CD4-positive, alpha-beta T cell treated with Interleukin-6 at 100 ng/mL for 8 hours (primary cell): Measurements from ENCODE around the gene CLEC3B.
A peak's percentile ranks its signal among the peaks of the same experiment; 100 is the strongest.

Experiments used
- DNase-seq: peaks from one replicate; pipeline ENCODE4 v3.0.0-alpha.2; 2020; ENCODE audit warnings: mixed read lengths, low spot score

CLEC3B gene

GRCh38 chr3:45003406-45003805 lies 22.7 kb upstream of the CLEC3B start:
- DNase-seq: no peak

- DNase-seq: no peak
These were observed 22.2 kb upstream of the CLEC3B start for GRCh38 chr3:45003859-45004258.

GRCh38 chr3:45007091-45007490 lies 19.0 kb upstream of the CLEC3B start:
- DNase-seq: no peak

- DNase-seq: no peak
These were observed 18.0 kb upstream of the CLEC3B start for GRCh38 chr3:45008117-45008516.

DNA sequence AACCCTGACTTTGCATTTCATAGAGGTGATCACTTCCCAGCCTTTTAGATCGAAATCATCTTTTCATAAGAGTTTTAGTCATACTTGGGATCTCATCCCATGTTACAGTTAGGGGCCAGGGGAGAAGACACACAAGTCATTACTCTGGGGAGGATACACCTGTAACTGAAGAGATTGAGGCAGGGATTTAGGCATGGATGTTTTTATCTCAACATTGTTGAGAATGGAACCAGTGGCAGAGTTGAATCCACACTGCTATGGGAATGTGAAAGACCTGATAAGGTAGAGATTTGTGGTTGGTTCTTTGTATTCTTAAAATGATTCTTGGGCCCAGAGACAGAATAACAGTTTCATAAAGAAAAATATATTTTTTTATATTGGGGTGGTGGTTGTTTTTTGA lies 16.2 kb upstream of the CLEC3B start:
- DNase-seq: no peak

DNA sequence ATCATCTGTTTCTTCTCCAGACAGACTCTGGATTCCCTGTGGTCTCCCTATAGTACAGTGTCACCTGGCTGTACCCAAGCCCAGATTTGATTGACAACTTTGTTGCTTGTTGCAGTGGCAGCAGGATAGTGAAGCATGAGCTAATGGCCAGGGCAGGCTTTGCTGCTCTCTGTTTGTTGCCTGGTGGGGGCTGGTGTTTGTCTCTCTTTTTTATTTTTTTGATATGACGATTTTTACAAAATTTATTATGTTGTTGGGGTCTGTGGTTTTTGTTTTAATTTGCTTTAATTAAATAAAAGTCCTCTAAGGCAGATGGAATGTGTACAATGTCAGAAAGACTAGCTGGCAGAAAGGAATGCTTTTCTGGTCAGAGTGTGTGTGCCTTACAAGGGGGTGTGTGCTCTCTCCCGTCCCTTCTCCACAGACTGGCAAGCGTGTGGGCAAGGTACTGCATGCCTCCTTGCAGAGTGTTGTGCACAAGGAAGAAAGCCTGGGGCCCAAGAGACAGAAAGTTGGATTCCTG lies 15.2 kb upstream of the CLEC3B start:
- DNase-seq: no peak

- no peak for DNase-seq
These were observed 14.2 kb upstream of the CLEC3B start for GRCh38 chr3:45011756-45012508.

DNA sequence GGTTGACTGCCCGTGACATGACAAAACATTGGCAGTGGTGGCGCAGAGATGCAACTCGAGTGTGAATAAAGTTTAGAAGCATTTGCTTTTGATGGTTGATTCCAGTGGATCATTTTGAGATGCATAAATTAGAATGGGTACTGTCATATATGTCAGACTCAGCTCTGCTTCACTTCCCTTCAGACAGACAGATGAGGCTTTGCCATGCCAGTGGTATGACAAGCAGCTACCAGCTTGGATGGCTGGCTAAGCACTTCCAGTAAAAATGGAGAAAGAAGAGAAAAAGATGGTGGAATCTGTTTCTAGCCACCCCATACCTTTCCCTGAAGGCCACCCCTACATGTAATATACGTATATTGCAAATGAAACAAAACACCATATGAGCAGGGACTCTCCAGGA lies 13.5 kb upstream of the CLEC3B start:
- DNase-seq: no peak

GRCh38 chr3:45016916-45017315 lies 9.2 kb upstream of the CLEC3B start:
- DNase-seq: no peak

GRCh38 chr3:45017821-45018220 lies 8.3 kb upstream of the CLEC3B start:
- no peak for DNase-seq

DNA sequence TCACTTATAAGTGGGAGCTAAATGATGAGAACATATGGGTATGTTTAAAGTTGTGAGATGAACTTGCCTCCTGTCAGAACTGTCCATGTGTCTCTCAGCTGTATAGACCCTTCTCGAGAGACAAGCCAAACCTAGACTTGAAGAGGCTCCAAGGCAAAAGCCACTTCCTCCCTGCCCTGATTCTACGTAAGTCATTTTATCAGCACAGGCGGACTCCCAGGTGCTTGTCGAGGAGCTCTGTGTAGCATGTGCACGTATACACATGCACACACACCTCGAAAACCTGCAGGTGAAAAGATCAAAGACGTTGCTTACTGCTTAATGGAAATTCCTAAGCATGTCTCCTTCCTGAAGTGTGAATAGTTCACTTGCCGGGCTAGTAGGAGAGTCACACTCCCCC lies 5.6 kb upstream of the CLEC3B start:
- DNase-seq: peak; percentile 40

- no peak for DNase-seq
These were observed 4.4 kb upstream of the CLEC3B start for GRCh38 chr3:45021524-45022297.

DNA sequence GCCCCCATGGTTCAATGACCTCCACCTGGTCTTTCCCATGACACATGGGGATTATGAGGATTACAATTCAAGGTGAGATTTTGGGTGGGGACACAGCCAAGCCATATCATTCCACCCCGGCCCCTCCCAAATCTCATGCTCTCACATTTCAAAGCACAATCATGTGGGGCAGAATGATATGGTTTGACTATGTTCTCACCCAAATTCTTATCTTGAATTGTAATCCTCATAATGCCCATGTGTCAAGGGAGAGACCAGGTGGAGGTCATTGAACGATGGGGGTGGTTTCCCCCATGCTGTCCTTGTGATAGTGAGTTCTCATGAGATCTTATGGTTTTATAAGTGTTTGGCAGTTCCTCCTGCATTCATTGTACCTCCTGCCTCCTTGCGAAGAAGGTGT lies 2.4 kb upstream of the CLEC3B start:
- DNase-seq: no peak

- no peak for DNase-seq
These were observed 1.4 kb upstream of the CLEC3B start for GRCh38 chr3:45024542-45025255.

DNA sequence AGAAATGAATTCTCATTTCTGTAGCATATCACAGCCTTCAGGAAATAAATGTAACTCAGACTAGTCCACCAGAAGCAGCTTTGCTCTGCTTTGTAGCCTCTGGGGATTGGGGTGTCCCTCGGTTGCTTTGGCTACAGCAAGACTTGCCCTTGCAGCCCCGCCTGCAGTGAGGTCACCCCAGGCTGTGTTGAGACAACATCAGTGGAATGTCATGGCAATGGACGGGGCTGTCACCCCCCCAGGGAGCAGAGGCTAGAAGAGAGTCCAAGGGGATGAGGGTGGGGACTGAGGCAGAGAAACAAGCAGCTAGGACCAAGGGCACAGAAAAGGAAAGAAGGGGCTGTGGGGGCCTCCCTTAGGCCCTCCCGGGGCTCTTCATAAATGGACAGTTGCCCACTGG lies 854 bp downstream of the CLEC3B start:
- DNase-seq: no peak

GRCh38 chr3:45027441-45027840 lies 1.3 kb downstream of the CLEC3B start:
- no peak for DNase-seq

DNA sequence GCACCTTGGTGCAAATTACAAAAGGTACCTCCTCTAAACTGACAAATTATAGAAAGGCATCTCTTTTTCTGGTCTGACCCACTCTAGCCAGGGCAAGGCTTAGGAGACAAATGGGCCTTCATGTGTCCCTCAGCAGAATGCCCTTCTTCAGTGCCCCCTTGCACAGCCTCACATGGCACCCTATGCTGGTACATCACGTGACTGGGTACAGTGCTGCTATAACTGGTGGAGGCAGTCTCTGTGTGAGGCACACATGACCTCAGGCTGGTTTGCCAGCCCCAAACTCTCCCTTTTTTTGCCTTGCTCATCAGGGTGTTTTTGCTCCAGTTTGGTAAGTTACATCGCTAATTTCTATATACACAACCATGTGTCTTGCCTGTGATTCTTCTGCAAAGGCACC lies 3.1 kb downstream of the CLEC3B start:
- DNase-seq: no peak

- DNase-seq: no peak
These were observed 3.6 kb downstream of the CLEC3B start for GRCh38 chr3:45029661-45030060.

GRCh38 chr3:45031531-45031930 lies 5.4 kb downstream of the CLEC3B start:
- no peak for DNase-seq

GRCh38 chr3:45032113-45032512 lies 6.0 kb downstream of the CLEC3B start:
- DNase-seq: no peak

DNA sequence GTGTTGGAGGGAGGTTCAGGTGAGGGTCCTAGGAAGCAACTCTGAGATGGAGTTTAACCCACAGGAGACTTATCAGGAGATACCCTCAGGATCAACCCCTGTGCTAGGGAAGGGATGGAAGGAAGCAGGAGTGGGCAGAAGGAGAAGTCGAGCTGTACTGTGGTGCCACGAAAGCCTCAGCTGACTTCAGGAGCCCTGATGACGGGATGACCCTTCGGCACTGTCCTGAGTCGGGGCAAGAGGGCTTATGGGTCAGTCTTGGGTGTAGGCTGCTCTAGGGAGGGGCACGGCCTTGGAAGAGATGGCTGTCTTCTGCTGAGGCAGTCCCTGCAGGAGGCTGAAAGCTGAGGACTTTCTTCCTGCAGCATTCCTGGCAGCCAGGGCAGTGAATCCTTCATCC lies 7.7 kb downstream of the CLEC3B start:
- no peak for DNase-seq

- peak; percentile 23 for DNase-seq
These were observed 8.6 kb downstream of the CLEC3B start for GRCh38 chr3:45034612-45035252.
